NT2/D1 (cell line): ENCODE measurements around the gene CEP164.
"Not testable (repeated sequence)": the region's sequence is repeated elsewhere in the genome, so short reads cannot be mapped to it uniquely, and the experiment has no call there.

ENCODE experiments used
- DNase-seq: peaks from one replicate; pipeline ENCODE4 v3.0.0-alpha.2; 2011; ENCODE audit warnings: low read depth, low spot score
- H3K27me3 ChIP-seq: 2 replicates; pipeline ENCODE4 v1.6.0; 2011; ENCODE audit warnings: mild to moderate bottlenecking; ENCODE audit not compliant: insufficient read length, insufficient read depth
- H3K36me3 ChIP-seq: 2 replicates; pipeline ENCODE4 v1.6.1; 2011; ENCODE audit warnings: mild to moderate bottlenecking, low read length, mixed read lengths; ENCODE audit not compliant: insufficient read depth, insufficient read length
- H3K4me1 ChIP-seq: 2 replicates; pipeline ENCODE4 v1.5.1; 2011; ENCODE audit not compliant: insufficient read depth, insufficient read length
- H3K4me3 ChIP-seq: 2 replicates; pipeline ENCODE4 v1.5.1; 2011; ENCODE audit warnings: low read depth; ENCODE audit not compliant: insufficient read length
- H3K9ac ChIP-seq: 2 replicates; pipeline ENCODE4 v1.6.0; 2011; ENCODE audit warnings: low read depth; ENCODE audit not compliant: insufficient read length
- H3K9me3 ChIP-seq: 2 replicates; pipeline ENCODE4 v1.5.1; 2011; ENCODE audit warnings: mild to moderate bottlenecking, low read length; ENCODE audit not compliant: insufficient read depth
- SUZ12 ChIP-seq: IDR thresholded peaks from 2 replicates; pipeline ENCODE4 v1.6.1; 2011; ENCODE audit not compliant: insufficient read length, insufficient read depth; ENCODE audit errors: extremely low read depth
- YY1 ChIP-seq: IDR thresholded peaks from 2 replicates; pipeline ENCODE4 v1.6.1; 2011; ENCODE audit not compliant: insufficient read length, insufficient read depth
- ZNF274 ChIP-seq: IDR thresholded peaks from 2 replicates; pipeline ENCODE4 v1.6.1; 2011; ENCODE audit warnings: mild to moderate bottlenecking, low read depth, low read length

The CEP164 gene

DNA sequence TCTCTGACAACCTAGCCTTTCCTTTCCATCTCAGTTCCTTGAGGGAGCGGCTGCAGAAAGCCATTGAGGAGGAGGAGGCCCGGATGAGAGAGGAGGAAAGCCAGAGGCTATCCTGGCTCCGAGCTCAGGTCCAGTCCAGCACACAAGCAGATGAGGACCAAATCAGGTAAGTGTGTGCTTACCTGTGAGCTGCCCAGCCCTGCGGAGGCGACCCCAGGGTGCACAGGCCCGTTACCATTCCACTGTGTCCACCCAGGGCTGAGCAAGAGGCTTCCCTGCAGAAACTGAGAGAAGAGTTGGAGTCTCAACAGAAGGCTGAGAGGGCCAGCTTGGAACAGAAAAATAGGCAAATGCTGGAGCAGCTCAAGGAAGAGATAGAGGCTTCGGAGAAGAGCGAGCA lies 63.1 kb downstream of the CEP164 start:
- Histone ChIP-seq H3K4me1 (no peaks in the 10 kb centered on the region), H3K36me3 (peaks cover 81% of the 10 kb centered on the region), H3K9me3 (no peaks in the 10 kb centered on the region), H3K9ac (no peak overlapping the region), H3K27me3 (no peaks in the 10 kb centered on the region), H3K4me3 (no peak overlapping the region)
- TF ChIP-seq YY1 (no peak), ZNF274 (no peak), SUZ12 (no peak)
- DNase-seq, result no peak

DNA sequence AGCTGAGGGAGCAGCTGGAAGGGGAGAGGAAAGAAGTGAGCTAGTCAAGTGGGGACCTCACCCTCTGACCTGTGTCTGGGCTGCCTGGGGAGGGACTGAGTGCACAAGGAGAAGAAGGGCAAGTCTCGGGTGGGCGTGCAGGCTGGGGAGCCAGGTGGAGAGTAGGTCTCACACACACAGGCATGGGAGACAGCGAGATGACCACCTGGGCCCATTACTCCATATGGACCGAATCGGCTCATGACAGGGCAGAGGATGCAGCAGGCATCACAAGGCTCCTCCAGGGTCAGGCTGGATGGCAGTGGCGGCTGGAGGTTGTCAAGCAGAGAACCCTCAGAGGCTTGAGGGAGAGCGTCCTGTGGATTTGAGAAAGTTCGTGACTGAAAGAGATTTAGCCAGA lies 63.5 kb downstream of the CEP164 start:
- DNase-seq, result no peak
- no peaks in the 10 kb centered on the region for H3K4me1 ChIP-seq
- no peaks in the 10 kb centered on the region for H3K9me3 ChIP-seq
- no peak overlapping the region for H3K4me3 ChIP-seq
- TF ChIP-seq YY1 (no peak), SUZ12 (no peak), ZNF274 (no peak)
- peaks cover 80% of the 10 kb centered on the region for H3K36me3 ChIP-seq
- no peaks in the 10 kb centered on the region for H3K27me3 ChIP-seq
- no peak overlapping the region for H3K9ac ChIP-seq

DNA sequence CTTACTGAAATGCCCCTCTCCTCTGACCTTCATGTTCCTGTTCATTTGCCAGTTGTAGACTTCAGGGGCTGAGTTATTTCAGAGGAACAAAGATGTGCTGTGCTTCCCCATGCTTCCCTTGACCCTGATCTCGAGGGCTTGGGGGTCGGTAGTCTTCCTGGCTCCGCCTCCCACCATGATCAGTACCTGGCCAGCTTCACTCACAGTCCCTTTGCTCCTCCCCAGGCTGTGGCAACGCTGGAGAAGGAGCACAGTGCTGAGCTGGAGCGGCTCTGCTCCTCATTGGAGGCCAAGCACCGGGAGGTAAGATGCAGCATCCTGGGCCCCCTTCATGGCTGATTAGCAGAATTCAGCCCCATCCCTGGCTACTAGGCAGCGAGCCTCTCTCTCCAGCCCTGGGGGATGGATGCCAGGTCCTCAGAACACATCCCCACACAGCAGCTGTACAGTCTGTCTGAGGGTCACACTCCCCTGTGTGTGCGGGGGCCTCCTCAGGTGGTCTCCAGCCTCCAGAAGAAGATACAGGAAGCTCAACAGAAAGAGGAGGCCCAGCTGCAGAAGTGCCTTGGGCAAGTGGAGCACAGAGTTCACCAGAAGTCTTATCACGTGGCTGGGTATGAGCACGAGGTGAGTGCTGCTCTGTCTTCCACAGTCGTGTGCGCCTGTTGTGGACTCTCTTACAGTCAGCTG lies 64.5 kb downstream of the CEP164 start:
- peaks cover 80% of the 10 kb centered on the region for H3K36me3 ChIP-seq
- TF ChIP-seq SUZ12 (no peak), ZNF274 (no peak), YY1 (no peak)
- H3K27me3 ChIP-seq, result no peaks in the 10 kb centered on the region
- 0 out of 2 replicates have a peak, but pooled peaks cover 6% of the 10 kb centered on the region for H3K9me3 ChIP-seq
- H3K9ac ChIP-seq, result peak overlapping the region; percentile 21
- H3K4me3 ChIP-seq, result no peak overlapping the region
- no peaks in the 10 kb centered on the region for H3K4me1 ChIP-seq
- no peak for DNase-seq

DNA sequence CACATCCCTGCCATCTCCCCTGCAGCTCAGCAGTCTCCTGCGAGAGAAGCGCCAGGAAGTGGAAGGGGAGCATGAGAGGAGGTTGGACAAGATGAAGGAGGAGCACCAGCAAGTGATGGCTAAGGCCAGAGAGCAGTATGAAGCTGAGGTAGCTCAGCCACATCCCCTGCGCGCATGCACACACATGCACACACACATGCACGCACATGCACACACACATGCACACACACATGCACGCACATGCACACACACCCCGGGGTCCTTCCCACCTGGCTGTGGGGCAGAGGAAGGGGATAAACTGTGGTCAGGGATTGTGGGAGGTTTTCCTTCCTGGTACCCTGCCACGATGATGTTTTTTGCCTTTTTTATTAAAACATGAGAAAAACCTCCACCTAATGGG lies 65.3 kb downstream of the CEP164 start:
- Histone ChIP-seq H3K4me1 (no peaks in the 10 kb centered on the region), H3K36me3 (peaks cover 78% of the 10 kb centered on the region), H3K9me3 (0 out of 2 replicates have a peak, but pooled peaks cover 12% of the 10 kb centered on the region), H3K9ac (no peak overlapping the region), H3K27me3 (no peaks in the 10 kb centered on the region), H3K4me3 (no peak overlapping the region)
- TF ChIP-seq YY1 (no peak), ZNF274 (no peak), SUZ12 (no peak)
- DNase-seq, result no peak

- no peaks in the 10 kb centered on the region for H3K4me1 ChIP-seq
These were observed 66.7 kb downstream of the CEP164 start for GRCh38 chr11:117394221-117394925.

GRCh38 chr11:117395476-117395875 lies 67.8 kb downstream of the CEP164 start:
- peaks cover 24% of the 10 kb centered on the region; the same call in 1 of the 2 replicates for H3K9me3 ChIP-seq
- no peak overlapping the region for H3K4me3 ChIP-seq
- DNase-seq, result no peak
- no peak overlapping the region for H3K9ac ChIP-seq
- peaks cover 78% of the 10 kb centered on the region for H3K36me3 ChIP-seq
- no peaks in the 10 kb centered on the region for H3K27me3 ChIP-seq
- no peak for TF ChIP-seq YY1
- no peak for TF ChIP-seq ZNF274
- TF ChIP-seq SUZ12, result no peak
- H3K4me1 ChIP-seq, result no peaks in the 10 kb centered on the region

More at GRCh38 chr11:117394221-117394925, 66.7 kb downstream of the CEP164 start:
- Histone ChIP-seq H3K9me3 (peaks cover 24% of the 10 kb centered on the region; the same call in 1 of the 2 replicates), H3K9ac (no peak overlapping the region), H3K4me3 (no peak overlapping the region), H3K36me3 (peaks cover 82% of the 10 kb centered on the region), H3K27me3 (no peaks in the 10 kb centered on the region)
- DNase-seq, result no peak
- TF ChIP-seq YY1, result no peak
- no peak for TF ChIP-seq ZNF274
- TF ChIP-seq SUZ12, result no peak

- Histone ChIP-seq H3K36me3 (peaks cover 64% of the 10 kb centered on the region), H3K4me3 (no peak overlapping the region), H3K9ac (no peak overlapping the region), H3K9me3 (peaks cover 24% of the 10 kb centered on the region; the same call in 1 of the 2 replicates), H3K4me1 (no peaks in the 10 kb centered on the region), H3K27me3 (no peaks in the 10 kb centered on the region)
- no peak for DNase-seq
- no peak for TF ChIP-seq YY1
- TF ChIP-seq SUZ12, result no peak
- TF ChIP-seq ZNF274, result no peak
These were observed 69.3 kb downstream of the CEP164 start for GRCh38 chr11:117396970-117397369.

DNA sequence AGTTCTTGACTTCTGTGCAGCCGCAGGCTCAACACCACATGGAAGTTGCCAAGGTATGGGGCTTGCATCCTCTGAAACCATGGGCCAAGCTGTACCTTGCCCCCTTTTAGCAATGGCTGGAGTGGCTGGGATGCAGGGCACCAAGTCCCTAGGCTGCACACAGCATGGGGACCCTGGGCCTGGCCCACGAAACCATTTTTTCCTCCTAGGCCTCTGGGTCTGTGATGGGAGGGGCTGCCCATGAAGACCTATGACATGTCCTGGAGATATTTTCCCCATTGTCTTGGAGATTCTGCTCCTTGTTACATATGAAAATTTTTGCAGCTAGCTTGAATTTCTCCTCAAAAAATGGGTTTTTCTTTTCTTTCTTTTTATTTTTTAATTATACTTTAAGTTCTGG lies 71.0 kb downstream of the CEP164 start:
- not testable (repeated sequence) for DNase-seq, H3K4me3 ChIP-seq, H3K9ac ChIP-seq, H3K4me1 ChIP-seq, H3K27me3 ChIP-seq
- Histone ChIP-seq H3K36me3 (peaks cover 47% of the 10 kb centered on the region), H3K9me3 (peaks cover 24% of the 10 kb centered on the region; the same call in 1 of the 2 replicates)

GRCh38 chr11:117399100-117399840 lies 71.6 kb downstream of the CEP164 start:
- H3K36me3 ChIP-seq, result peaks cover 42% of the 10 kb centered on the region
- not testable (repeated sequence) for H3K4me1 ChIP-seq, H3K27me3 ChIP-seq, DNase-seq, H3K4me3 ChIP-seq, H3K9ac ChIP-seq
- peaks cover 24% of the 10 kb centered on the region; the same call in 1 of the 2 replicates for H3K9me3 ChIP-seq
